ELR (cell line): ENCODE data around the gene SELENOS.
A peak's percentile ranks its signal among the peaks of the same experiment; 100 is the strongest.

Experiments
- DNase-seq: peaks from one replicate; pipeline ENCODE4 v3.0.0-alpha.2; 2015; ENCODE audit warnings: low read depth

SELENOS gene

GRCh38 chr15:101277038-101277822 lies at the start of gene SELENOS:
Gene SELENOS (minus strand): TSS chr15:101277485. CDS start chr15:101277417, 68 bp downstream.
- peak; percentile 91 for DNase-seq

- no peak for DNase-seq
These were observed 49.3 kb upstream of the SELENOS start for GRCh38 chr15:101326462-101327146.

GRCh38 chr15:101326026-101326315 lies 48.7 kb upstream of the SELENOS start:
- DNase-seq = no peak

GRCh38 chr15:101325263-101326025 lies 48.2 kb upstream of the SELENOS start:
- no peak for DNase-seq

GRCh38 chr15:101324524-101325177 lies 47.4 kb upstream of the SELENOS start:
- no peak for DNase-seq

- DNase-seq = no peak
These were observed 46.7 kb upstream of the SELENOS start for GRCh38 chr15:101323793-101324523.

GRCh38 chr15:101322854-101323477 lies 45.7 kb upstream of the SELENOS start:
- no peak for DNase-seq

- no peak for DNase-seq
These were observed 44.9 kb upstream of the SELENOS start for GRCh38 chr15:101322016-101322695.

GRCh38 chr15:101320501-101321052 lies 43.3 kb upstream of the SELENOS start:
- peak; percentile 51 for DNase-seq

- DNase-seq = no peak
These were observed 41.6 kb upstream of the SELENOS start for GRCh38 chr15:101318839-101319238.

GRCh38 chr15:101318147-101318819 lies 41.0 kb upstream of the SELENOS start:
- no peak for DNase-seq

GRCh38 chr15:101317336-101317872 lies 40.1 kb upstream of the SELENOS start:
- DNase-seq = no peak

GRCh38 chr15:101316529-101316928 lies 39.2 kb upstream of the SELENOS start:
- no peak for DNase-seq

- no peak for DNase-seq
These were observed 38.5 kb upstream of the SELENOS start for GRCh38 chr15:101315736-101316135.

GRCh38 chr15:101314336-101315125 lies 37.2 kb upstream of the SELENOS start:
- DNase-seq = no peak

- DNase-seq = no peak
These were observed 35.9 kb upstream of the SELENOS start for GRCh38 chr15:101313041-101313761.

GRCh38 chr15:101310508-101310907 lies 33.2 kb upstream of the SELENOS start:
- no peak for DNase-seq

GRCh38 chr15:101310161-101310480 lies 32.8 kb upstream of the SELENOS start:
- DNase-seq = no peak
